GM19043 (cell line): ENCODE measurements around the gene LDLRAD4.

ENCODE experiments used
- ATAC-seq: cut with Tn5 transposase; IDR thresholded peaks from one replicate; pipeline ENCODE4 v1.9.1; 2021; ENCODE audit warnings: low read depth; ENCODE audit not compliant: unreplicated experiment

Gene LDLRAD4

GRCh38 chr18:13264091-13265007 lies 45.8 kb downstream of the LDLRAD4 start:
- ATAC-seq, result no peak

DNA sequence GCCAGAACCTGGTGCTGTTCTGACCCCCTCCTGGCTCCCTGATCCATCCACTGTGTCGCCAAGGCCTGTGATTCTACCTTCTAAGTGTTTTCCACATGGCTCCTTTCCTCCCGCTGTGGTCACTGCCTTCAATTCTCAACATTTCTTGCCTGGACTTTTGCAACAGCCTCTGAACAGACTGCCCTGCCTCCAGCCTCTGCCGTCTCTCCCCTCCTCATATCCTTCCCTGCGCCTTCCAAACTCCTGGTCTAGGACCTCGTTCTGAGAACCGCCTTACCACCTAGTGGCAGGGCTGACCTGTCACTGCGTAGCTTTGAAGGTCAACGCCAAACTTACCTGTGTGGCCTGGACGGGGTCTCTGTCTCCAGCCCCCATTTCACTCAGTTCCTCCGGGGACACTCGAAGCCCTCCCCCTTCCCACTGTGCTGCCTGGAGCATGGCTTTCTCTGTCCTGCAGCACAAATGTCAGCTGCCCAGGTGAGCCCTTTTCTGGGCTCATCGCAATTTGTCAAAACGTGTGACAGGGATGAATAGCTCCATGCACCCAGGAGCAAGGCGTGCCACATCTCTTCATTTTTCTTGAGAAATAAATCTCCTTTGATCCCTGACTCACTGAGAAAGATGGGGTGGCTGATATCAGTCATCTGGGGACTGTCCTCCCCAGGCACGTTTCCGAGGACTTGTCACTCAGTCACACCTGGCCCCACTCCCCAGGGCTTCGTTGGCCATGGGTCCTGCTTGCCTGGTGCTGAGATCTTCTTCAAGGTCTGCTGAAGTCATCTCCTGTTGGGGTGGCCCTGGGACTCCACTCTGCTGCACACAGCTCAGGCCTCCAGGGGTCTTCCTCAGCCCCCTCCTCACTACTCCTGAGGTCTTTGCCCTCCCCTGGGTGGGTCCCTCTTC lies 46.7 kb downstream of the LDLRAD4 start:
- no peak for ATAC-seq

- ATAC-seq, result no peak
Observed at GRCh38 chr18:13265911-13266217, 47.3 kb downstream of the LDLRAD4 start.

GRCh38 chr18:13266218-13267100 lies 47.9 kb downstream of the LDLRAD4 start:
- ATAC-seq, result no peak

GRCh38 chr18:13267431-13267873 lies 48.9 kb downstream of the LDLRAD4 start:
- ATAC-seq, result no peak

DNA sequence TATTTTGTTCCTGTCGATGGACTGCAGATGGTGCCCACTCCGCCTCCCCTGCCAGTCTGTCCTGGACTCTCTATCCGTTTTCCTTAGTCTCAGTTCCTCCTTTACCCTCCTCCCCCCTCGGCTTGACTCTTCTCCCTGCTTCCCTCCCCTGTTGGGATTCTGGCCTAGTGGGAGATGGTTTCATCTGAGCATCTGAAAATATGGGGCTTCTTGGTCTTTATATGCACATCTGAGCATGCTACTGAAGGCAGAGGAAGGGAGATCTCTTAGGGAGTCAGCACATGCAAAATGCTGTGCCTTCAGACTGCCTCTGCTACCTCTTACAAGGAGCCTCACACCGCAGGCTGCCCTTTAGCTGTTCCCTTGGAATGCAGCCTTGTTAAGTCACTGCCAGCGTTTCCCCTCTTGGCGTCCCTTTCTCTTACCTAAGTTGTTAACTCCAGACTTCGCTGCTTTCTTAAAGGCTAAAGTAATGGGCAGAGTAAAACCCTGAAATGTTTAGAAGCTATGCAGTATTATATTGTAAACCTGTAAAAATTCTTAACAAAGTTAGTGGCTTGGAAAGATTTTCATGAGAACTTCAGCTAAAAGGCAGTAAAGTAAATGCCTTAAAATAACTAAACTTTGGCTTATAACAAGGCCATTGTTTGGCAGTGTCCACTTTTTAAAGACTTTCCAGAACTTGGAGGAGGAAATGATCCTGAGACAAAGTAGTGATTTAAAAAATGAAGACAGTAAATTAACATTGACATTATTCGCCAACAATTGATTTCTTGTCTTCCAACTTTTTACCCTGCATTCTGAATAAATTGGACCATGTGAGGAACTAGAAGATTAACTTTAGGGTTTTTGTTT lies 49.8 kb downstream of the LDLRAD4 start:
- ATAC-seq, result no peak

DNA sequence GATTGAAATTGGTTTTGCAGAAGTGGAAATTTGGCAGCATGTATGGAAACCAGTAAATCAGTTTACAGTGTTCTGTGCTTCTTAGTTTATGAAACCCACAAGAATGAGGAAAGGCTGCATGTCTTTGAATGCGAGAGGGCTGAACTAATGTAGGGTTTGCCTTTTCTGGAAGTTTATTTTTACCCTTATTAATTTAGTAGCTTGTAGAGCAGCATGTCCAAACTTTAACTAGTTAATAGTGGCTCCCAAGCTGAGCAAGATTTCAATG lies 50.4 kb downstream of the LDLRAD4 start:
- ATAC-seq, result no peak

GRCh38 chr18:13269521-13270011 lies 51.0 kb downstream of the LDLRAD4 start:
- ATAC-seq, result no peak

DNA sequence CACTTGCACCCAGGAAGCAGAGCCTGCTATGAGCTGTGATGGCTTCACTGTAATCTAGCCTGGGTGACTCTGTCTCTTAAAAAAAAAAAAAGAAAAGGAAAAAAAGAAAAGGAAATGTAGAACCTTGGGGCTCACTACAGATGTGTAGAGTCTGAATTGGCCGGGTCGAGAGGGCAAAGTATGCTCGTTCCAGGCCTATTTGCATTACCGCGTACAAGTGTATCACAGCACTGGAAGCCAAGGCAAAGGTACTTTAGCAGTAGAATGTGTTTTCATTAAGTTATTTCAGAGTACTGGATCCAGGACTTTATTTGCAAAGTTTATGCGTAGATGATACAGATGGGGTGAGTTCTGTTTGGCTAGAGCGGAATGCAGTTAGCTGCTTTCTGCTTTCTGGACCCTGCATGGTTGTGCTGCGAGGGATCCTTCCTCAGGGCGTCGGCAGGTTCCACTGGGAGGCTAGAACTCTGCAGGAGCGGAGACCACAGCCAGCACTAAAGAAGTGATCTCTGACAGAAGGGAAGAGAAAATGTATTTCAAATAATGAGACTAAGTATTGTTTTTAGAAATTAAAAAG lies 51.8 kb downstream of the LDLRAD4 start:
- ATAC-seq, result no peak

GRCh38 chr18:13271302-13271911 lies 52.8 kb downstream of the LDLRAD4 start:
- no peak for ATAC-seq

- no peak for ATAC-seq
Observed at GRCh38 chr18:13272416-13272815, 53.9 kb downstream of the LDLRAD4 start.

- ATAC-seq, result no peak
Observed at GRCh38 chr18:13273800-13274199, 55.2 kb downstream of the LDLRAD4 start.

GRCh38 chr18:13275075-13275474 lies 56.5 kb downstream of the LDLRAD4 start:
- ATAC-seq, result no peak

- no peak for ATAC-seq
Observed at GRCh38 chr18:13276530-13277520, 58.3 kb downstream of the LDLRAD4 start.

GRCh38 chr18:13278062-13278630 lies 59.6 kb downstream of the LDLRAD4 start:
- ATAC-seq, result no peak

DNA sequence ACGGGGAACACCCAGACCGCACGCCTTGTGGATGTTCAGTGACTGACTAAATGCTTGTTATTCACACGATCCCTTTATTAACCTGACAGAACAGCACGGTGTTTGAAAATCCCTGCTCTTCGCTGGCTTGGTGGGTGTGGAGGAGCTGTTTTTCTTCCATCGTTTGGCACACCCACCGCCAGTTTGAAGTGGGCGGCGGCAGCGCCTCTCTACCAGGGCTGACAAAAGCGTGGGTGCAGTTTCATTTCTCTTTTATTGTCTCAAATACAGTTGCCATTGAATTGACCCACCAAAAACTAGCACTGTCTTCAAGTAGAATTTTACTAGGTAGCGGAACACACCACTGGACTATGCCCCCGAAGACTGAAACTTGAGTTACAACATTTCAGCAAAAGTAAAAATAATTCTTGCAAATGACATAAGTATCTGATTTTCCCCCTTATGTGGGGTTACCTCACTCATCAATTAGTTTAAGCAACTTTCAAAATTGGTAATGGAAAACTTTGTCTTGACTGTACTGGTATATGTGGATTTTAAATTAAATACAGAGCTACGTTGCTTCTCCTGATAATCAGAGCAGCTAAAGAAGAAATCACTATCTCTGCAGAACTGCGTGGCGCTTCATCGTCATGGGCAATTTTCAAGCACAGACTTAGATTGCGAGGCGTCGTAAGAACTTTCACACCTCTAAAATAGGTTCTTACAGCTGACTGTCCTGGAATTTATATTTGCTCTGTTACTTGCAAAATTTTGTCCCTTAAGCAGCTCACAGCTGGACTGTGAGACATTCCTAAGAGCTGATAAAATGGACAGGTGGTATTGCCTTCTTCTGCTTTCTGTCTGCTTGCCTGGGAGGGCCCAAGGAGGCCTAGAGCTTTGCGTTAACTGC lies 60.9 kb downstream of the LDLRAD4 start:
- ATAC-seq, result no peak
